ENCODE measurements around the gene FXR2. TPM values are rescaled to one million over a fixed set of nuclear protein-coding genes. Genes with fewer than 3 reads are reported as not detected.

The FXR2 gene
- polyA plus RNA-seq, 1 donor, result 38.3 TPM

- DNase-seq, result no peak
Observed at GRCh38 chr17:7544911-7545310, 69.8 kb downstream of the FXR2 start.

Other genes with a start within 250 kb of the FXR2 start
- gene TNK1, start 233.8 kb downstream of the FXR2 start, polyA plus RNA-seq (ENCODE audit: insufficient read length), result 0.66 TPM
- 31.1 TPM for gene PLSCR3, start 220.4 kb downstream of the FXR2 start, polyA plus RNA-seq (ENCODE audit: insufficient read length)
- gene TMEM256, start 210.8 kb downstream of the FXR2 start, polyA plus RNA-seq (ENCODE audit: insufficient read length), result 52.9 TPM
- 31.4 TPM for gene NLGN2, start 207.1 kb downstream of the FXR2 start, polyA plus RNA-seq (ENCODE audit: insufficient read length)
- not detected for gene SPEM1, start 194.6 kb downstream of the FXR2 start, polyA plus RNA-seq (ENCODE audit: insufficient read length)
- not detected for gene SPEM2, start 189.3 kb downstream of the FXR2 start, polyA plus RNA-seq (ENCODE audit: insufficient read length)
- not detected for gene SPEM3, start 186.0 kb downstream of the FXR2 start, polyA plus RNA-seq (ENCODE audit: insufficient read length)
- 1.5 TPM for gene TMEM102, start 179.5 kb downstream of the FXR2 start, polyA plus RNA-seq (ENCODE audit: insufficient read length)
- gene FGF11, start 175.4 kb downstream of the FXR2 start, polyA plus RNA-seq (ENCODE audit: insufficient read length), result 2.6 TPM
- gene CHRNB1, start 169.8 kb downstream of the FXR2 start, polyA plus RNA-seq (ENCODE audit: insufficient read length), result 86.6 TPM
- gene ZBTB4, start 135.3 kb downstream of the FXR2 start, polyA plus RNA-seq (ENCODE audit: insufficient read length), result 27.5 TPM
- 0.13 TPM for gene SLC35G6, start 133.5 kb downstream of the FXR2 start, polyA plus RNA-seq (ENCODE audit: insufficient read length)
- gene POLR2A, start 130.5 kb downstream of the FXR2 start, polyA plus RNA-seq (ENCODE audit: insufficient read length), result 70.0 TPM
- gene TNFSF12, start 65.8 kb downstream of the FXR2 start, polyA plus RNA-seq (ENCODE audit: insufficient read length), result 32.4 TPM
- gene TNFSF13, start 56.1 kb downstream of the FXR2 start, polyA plus RNA-seq (ENCODE audit: insufficient read length), result 4.0 TPM
- gene SENP3, start 53.0 kb downstream of the FXR2 start, polyA plus RNA-seq (ENCODE audit: insufficient read length), result 34.1 TPM
- 55.2 TPM for gene CD68, start 35.3 kb downstream of the FXR2 start, polyA plus RNA-seq (ENCODE audit: insufficient read length)
- gene MPDU1, start 31.0 kb downstream of the FXR2 start, polyA plus RNA-seq (ENCODE audit: insufficient read length), result 38.6 TPM
- 2.3 TPM for gene SOX15, start 24.8 kb downstream of the FXR2 start, polyA plus RNA-seq (ENCODE audit: insufficient read length)
- gene SAT2, start 12.9 kb upstream of the FXR2 start, polyA plus RNA-seq (ENCODE audit: insufficient read length), result 64.4 TPM
- gene SHBG, start 15.2 kb upstream of the FXR2 start, polyA plus RNA-seq (ENCODE audit: insufficient read length), result 1.0 TPM
- gene ATP1B2, start 36.0 kb upstream of the FXR2 start, polyA plus RNA-seq (ENCODE audit: insufficient read length), result 33.8 TPM
- 44.1 TPM for gene TP53, start 72.6 kb upstream of the FXR2 start, polyA plus RNA-seq (ENCODE audit: insufficient read length)
- 8.0 TPM for gene WRAP53, start 73.6 kb upstream of the FXR2 start, polyA plus RNA-seq (ENCODE audit: insufficient read length)
- gene EFNB3, start 90.3 kb upstream of the FXR2 start, polyA plus RNA-seq (ENCODE audit: insufficient read length), result 5.4 TPM
- 6.8 TPM for gene DNAH2, start 102.8 kb upstream of the FXR2 start, polyA plus RNA-seq (ENCODE audit: insufficient read length)
- gene KDM6B, start 219.3 kb upstream of the FXR2 start, polyA plus RNA-seq (ENCODE audit: insufficient read length), result 22.5 TPM
- gene TMEM88, start 240.2 kb upstream of the FXR2 start, polyA plus RNA-seq (ENCODE audit: insufficient read length), result 32.6 TPM
- 42.8 TPM for gene NAA38, start 242.7 kb upstream of the FXR2 start, polyA plus RNA-seq (ENCODE audit: insufficient read length)
- 8.2 TPM for gene CYB5D1, start 243.1 kb upstream of the FXR2 start, polyA plus RNA-seq (ENCODE audit: insufficient read length)

All from hindlimb muscle (tissue), 1 donor.